Activated T-cell treated with anti-CD3 and anti-CD28 coated beads for 1 hour (primary cell): ENCODE measurements around the gene LAMA3.

Experiments
- DNase-seq: peaks from one replicate; pipeline ENCODE4 v3.0.0-alpha.2; 2020; ENCODE audit warnings: low read depth

The LAMA3 gene

GRCh38 chr18:24000613-24001490 is 311.6 kb downstream of the LAMA3 start:
- DNase-seq: no peak

GRCh38 chr18:24002479-24002878 is 313.2 kb downstream of the LAMA3 start:
- DNase-seq: no peak

DNA sequence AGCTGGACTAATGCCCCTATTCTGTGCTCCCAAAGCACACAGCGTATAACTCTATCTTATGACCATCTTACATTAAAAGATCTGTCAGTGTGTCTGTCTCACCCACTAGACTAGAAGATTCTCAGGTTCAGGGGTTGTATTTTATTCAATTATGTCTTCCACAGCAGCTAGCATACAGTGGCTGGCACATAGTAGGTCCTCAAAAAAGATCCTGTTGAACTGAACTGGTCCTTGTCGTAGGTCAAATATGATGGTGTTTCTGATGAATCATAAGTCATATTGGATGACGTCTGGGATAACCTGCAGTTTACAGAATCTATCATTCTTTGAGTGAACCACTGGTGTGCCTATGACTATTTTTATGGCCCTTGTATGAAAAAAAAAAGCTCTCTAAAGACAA is 314.0 kb downstream of the LAMA3 start:
- DNase-seq: no peak

DNA sequence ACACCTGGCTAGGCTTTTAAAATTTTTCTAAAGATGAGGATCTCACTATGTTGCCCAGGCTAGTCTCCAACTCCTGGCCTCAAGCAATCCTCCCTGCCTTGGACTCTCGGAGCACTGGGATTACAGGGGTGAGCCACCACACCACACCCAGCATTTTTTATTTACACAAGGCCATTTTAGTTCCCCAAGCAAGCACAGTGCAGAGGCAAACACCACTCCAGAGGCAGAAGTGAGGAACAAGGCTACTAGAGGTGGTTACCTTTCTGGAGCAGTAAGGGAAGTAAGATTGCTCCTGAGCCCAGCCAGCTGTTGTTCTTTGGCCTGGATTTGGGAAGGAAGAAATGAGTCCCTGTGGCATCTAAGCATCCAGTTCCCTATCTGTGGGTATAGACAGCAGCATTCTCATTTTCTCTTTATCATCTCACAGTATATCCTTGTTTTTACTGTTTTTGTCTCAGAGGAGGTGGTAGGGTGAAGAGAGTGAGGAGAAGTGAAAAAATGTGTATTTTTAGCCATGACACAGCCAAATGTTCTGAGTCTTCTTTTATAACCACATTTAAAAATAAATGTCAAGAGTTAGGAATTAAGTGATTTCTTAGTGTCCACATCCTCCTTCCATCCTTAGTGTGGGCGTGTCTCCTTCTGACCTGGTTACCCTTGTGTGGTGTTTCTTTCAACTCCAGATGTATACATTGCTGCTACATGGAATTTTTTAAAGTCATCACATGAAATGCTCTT is 314.8 kb downstream of the LAMA3 start:
- DNase-seq: no peak
